ENCODE measurements around the gene NES.

The NES gene

DNA sequence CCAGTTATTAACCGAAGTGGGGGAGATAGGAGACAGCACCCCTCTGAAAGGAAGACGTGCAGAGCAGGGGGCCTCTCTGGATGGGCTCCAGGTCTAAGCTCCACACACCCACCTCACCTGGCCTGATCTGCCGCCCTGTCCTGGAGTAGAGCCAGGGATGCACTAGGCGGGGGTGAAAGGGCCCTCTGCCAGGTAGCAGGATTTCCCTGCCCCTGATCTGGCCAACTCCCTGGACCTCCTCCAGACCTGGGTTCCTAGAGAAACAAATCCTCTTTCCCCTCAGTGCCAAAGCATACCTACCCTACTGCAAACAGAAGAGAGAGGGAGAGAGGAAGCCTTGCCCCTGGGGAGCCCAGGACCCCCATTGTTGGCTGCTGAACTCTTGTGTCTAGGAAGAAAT, 26.1 kb upstream of the NES start:
- DNase-seq, result no peak

GRCh38 chr1:156700736-156701531, 23.7 kb upstream of the NES start:
- no peak for DNase-seq

DNA sequence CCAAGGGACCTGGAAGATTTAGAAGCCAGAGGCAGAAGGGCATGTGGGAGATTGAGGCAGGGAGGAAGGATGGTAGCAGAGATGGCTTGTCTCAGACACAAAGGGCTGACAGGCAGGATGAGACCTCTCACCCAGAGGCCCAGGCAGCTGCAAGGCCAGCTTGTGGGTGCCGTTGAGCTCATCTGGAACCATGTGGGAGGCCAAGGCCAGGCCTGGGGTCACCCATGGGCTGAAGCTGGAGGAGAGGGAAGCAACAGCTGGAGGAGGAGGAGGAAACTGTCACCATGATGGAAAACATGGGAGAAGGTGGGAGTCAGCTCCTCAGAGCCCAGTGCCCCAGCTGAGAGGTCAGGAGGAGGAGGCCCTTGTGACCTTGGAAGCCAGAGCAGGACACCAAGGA, 21.8 kb upstream of the NES start:
- DNase-seq, result no peak

GRCh38 chr1:156697481-156697880, 20.3 kb upstream of the NES start:
- DNase-seq, result no peak

DNA sequence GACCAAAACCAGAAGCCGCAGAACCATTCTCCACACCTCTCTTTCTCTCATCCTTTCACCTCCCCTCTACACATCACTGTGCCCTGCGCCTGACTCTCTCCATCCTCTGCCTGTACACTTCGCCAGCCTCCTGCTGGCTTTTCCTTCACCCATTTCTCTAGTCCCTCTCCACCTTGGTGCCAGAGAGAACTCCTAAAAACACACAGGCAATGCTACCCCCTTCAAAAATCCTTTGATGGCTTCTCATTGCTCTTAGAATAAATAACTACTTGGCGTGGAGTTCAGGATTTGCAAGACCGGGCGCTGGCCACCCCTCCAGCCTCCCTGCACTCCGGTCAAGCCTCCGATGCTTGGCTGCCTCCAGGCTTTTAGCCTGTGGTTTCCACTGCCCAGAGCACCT, 19.5 kb upstream of the NES start:
- DNase-seq, result no peak

DNA sequence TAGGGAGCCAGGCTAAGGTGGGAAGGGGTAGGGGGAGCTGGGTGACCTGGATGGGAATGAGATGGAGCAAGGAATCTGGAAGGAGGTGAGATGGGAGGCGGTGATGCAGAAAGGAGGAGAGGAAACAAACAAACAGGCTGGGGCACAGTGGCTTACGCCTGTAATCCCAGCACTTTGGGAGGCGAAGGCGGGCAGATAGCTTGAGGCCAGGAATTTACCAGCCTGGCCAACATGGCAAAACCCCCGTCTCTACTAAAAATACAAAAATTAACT, 17.4 kb upstream of the NES start:
- no peak for DNase-seq

GRCh38 chr1:156693848-156694689, 16.9 kb upstream of the NES start:
- DNase-seq, result no peak

DNA sequence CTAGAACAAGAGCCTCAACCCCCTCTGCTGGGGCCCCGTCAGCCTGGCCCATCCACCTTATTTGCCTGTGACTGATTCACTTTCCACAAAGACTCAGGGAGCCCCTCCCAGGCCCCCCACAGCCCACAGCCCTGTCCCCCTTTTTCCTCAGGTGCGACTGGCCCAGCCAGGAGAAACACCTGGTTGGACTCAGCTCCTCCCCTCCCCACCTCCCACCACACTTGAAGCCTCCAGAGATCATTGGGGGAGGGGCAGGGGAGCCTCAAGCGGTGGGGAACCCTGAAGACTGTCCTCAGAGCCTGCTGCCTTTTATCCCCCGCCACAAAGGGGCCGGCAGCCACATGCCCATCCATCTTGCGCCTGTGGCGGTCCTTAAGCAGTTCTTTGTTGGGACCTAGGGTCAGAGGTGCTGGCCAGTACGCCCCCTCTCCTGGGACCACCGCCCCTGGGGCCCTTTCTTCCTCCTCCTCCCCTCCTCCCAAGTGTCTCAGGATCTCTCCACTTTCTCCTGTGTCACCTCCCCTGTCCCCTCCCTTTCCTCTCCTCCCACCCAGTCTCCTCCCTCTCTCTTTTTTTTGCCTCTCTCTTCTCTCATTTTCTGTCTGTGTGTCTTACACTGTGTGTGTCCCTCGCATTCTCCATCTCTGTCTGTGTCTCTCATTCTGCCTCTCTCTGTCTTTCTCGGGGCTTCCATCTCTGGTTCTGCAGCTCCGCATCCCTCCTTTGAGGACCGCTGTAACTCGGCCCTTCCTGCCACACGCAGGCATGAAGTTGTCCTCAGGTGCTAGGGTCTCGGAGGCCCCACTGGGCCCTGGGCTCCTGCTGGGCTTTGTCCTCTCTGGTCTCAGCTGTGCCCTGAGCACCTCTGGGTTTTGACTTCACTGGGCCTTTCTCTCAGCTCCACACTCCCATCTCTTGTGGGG, 16.0 kb upstream of the NES start:
- no peak for DNase-seq

DNA sequence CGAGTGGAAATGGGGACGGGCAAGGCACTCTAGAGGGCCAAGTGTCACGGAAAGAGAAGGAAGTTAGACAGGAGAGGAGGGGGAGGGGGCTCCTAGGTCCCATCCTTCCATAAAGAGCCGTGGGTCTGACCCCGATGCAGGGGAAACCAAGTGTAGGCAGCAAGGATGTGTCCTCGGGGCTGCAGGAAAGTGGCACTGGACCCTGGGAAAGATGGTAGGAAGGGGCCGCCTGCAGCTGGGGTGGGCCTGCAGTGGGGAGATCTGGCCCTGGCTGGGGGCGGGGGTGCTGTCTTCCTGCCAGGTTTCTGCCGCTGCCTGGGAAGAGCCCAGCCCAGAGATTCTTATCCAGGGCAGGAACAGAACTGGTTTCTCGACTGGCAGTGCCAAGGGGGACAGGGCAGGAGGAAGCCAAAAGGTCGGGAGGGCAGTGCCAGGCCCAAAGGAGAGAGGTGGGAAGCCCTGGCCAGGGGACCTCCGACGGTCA, 15.3 kb upstream of the NES start:
- DNase-seq, result no peak

DNA sequence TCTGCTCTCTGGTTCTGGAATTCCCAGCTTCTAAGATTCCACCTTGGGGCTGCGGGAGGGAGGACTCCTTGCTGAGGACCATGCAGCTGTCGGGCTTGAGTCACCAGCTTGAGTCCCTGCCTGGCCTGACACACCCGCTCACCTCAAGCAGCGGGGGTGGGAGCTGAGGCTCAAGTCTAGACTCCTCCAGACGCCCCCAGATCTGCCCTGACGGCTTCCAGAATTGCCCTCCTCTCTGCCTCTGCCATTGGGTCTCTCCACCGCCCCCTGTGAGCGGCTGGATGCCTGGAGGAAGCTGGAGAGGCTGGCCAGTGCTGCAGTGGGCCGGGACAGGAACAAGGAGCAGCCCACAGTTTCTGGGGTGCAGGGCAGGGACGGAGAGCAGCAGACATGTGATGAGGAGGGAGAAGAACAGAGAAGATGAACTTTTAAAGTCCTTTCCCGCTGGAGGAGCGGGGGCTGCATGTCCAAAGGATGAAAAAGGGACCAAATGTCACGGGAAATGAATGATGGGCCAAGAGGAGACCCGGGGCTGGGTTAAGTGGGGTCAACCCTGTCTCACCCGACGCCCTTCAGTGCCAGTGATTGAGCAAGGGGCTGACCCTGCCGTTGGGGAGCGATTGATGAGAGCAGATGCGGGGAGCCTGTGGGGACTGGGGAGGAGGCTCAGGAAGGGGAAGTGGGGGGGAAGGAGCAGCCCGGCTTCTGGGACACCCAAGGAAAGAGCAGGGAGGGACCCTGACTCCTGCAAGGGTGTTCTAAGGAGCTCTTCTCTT, 14.6 kb upstream of the NES start:
- DNase-seq, result no peak

DNA sequence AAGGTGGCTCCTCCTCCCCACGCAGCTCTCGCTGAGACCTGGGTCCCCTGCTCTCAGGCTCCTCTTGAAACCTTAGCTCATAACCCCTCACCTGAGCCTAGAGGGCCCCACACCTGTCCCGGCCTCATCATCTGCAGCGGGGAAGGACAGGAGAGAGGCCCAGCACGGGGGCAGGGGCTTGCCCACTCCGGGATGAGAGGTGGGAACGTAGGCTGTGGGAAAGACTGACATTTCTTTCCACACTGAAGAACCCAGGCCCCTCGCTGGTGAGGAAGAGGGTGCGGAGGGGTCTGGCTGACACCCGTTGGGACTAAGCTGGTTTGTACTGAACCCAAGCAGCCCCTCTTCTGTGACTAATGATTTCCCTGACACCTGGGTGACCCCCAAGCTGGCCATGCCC, 14.0 kb upstream of the NES start:
- DNase-seq, result no peak

- DNase-seq, result no peak
These were observed 13.4 kb upstream of the NES start for GRCh38 chr1:156690675-156691036.

GRCh38 chr1:156689953-156690674, 12.9 kb upstream of the NES start:
- no peak for DNase-seq

GRCh38 chr1:156689035-156689952, 12.1 kb upstream of the NES start:
- DNase-seq, result peak; percentile 73

DNA sequence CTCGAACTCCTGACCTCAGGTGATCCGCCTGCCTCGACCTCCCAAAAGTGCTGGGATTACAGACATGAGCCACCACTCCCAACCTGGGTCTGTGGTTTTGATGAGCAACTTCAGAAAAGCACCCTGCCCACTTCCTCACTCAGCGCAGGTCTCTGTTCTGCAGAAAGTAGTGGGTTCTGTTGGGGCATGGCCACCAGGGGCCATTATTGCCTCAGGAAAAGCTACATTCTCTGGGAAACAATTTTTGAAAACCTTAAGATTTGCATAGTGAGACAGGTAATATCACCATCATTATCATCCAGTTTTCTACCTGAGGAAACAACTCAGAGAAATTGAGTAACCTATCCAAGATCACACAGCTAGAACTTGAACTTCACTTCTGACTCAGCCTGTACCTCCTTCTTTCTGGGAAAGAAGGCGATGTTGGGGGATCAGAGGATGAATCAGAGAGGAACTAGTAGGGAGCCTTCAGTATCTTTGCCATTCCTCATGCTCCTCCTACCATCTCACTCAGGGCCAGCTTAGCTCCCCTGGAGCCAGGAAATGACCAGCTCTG, 7.1 kb upstream of the NES start:
- DNase-seq, result no peak

GRCh38 chr1:156682166-156682890, 5.1 kb upstream of the NES start:
- no peak for DNase-seq

- DNase-seq, result no peak
These were observed 4.2 kb upstream of the NES start for GRCh38 chr1:156681196-156681960.

DNA sequence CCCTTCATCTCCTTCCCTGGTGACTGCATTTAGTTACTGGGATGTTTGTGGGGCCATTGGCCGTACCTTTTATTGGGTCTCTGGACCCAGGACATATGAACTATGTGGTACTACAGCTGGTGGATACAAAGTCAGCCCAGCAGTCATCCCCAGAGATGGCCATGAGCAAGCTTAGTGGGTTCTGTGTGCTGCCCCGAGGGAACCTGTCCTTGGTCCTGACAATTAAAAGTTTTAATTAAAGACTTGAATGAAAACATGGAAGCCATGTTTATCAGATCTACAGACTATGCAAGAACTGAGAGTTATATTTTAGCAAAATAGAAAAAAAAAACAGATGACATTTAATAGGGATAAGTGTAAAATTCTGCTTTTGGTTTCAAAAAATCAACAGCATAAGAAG, 2.8 kb upstream of the NES start:
- DNase-seq, result no peak
